CD4-positive, alpha-beta T cell treated with Interleukin-15 for 1 hour (primary cell): ENCODE measurements around the gene LRRC61.
"Not testable (repeated sequence)": the region's sequence is repeated elsewhere in the genome, so short reads cannot be mapped to it uniquely, and the experiment has no call there.

Source experiments
- DNase-seq: peaks from one replicate; pipeline ENCODE4 v3.0.0-alpha.2; 2020

Gene LRRC61

GRCh38 chr7:150322833-150323681 is at the start of gene LRRC61, which contains the start of gene ACTR3C:
TSS of gene LRRC61 (plus strand) at chr7:150323355. CDS start at chr7:150336862, 13,507 bp downstream.
TSS of gene ACTR3C (minus strand) at chr7:150323545. CDS start at chr7:150295296, 28,249 bp downstream.
- peak; percentile 61 for DNase-seq

- DNase-seq = peak; percentile 24
Measured at GRCh38 chr7:150276132-150276695, 46.9 kb upstream of the LRRC61 start.

GRCh38 chr7:150278383-150278782 is 44.8 kb upstream of the LRRC61 start:
- not testable (repeated sequence) for DNase-seq

- not testable (repeated sequence) for DNase-seq
Measured at GRCh38 chr7:150281681-150282403, 41.3 kb upstream of the LRRC61 start.

- not testable (repeated sequence) for DNase-seq
Measured at GRCh38 chr7:150283111-150283510, 40.0 kb upstream of the LRRC61 start.

- not testable (repeated sequence) for DNase-seq
Measured at GRCh38 chr7:150283608-150284007, 39.5 kb upstream of the LRRC61 start.

- DNase-seq = not testable (repeated sequence)
Measured at GRCh38 chr7:150285849-150286754, 37.1 kb upstream of the LRRC61 start.

- DNase-seq = not testable (repeated sequence)
Measured at GRCh38 chr7:150287815-150288214, 35.3 kb upstream of the LRRC61 start.

GRCh38 chr7:150288816-150289215 is 34.3 kb upstream of the LRRC61 start:
- not testable (repeated sequence) for DNase-seq

- DNase-seq = not testable (repeated sequence)
Measured at GRCh38 chr7:150290317-150290716, 32.8 kb upstream of the LRRC61 start.

- DNase-seq = not testable (repeated sequence)
Measured at GRCh38 chr7:150295027-150295426, 28.1 kb upstream of the LRRC61 start.

GRCh38 chr7:150295614-150296013 is 27.5 kb upstream of the LRRC61 start:
- DNase-seq = not testable (repeated sequence)

GRCh38 chr7:150296802-150297201 is 26.4 kb upstream of the LRRC61 start:
- DNase-seq = not testable (repeated sequence)

GRCh38 chr7:150297978-150298377 is 25.2 kb upstream of the LRRC61 start:
- not testable (repeated sequence) for DNase-seq

- DNase-seq = not testable (repeated sequence)
Measured at GRCh38 chr7:150302908-150303310, 20.2 kb upstream of the LRRC61 start.

- not testable (repeated sequence) for DNase-seq
Measured at GRCh38 chr7:150304499-150305258, 18.5 kb upstream of the LRRC61 start.

GRCh38 chr7:150305259-150305902 is 17.8 kb upstream of the LRRC61 start:
- not testable (repeated sequence) for DNase-seq

GRCh38 chr7:150305903-150306284 is 17.3 kb upstream of the LRRC61 start:
- not testable (repeated sequence) for DNase-seq

GRCh38 chr7:150306377-150306776 is 16.8 kb upstream of the LRRC61 start:
- DNase-seq = not testable (repeated sequence)

- DNase-seq = no peak
Measured at GRCh38 chr7:150307129-150307528, 16.0 kb upstream of the LRRC61 start.

- DNase-seq = no peak
Measured at GRCh38 chr7:150307904-150308303, 15.3 kb upstream of the LRRC61 start.
